Measurements from ENCODE around the gene SETBP1.

Gene SETBP1

GRCh38 chr18:44691148-44691925 is 10.6 kb downstream of the SETBP1 start:
- no peaks in the 10 kb centered on the region for H3K36me3 ChIP-seq (ENCODE audit: insufficient read depth, low read length)
- no peak overlapping the region for H2AFZ ChIP-seq (ENCODE audit: low read length, unreplicated experiment)
- peaks cover 4% of the 10 kb centered on the region for H3K4me1 ChIP-seq (ENCODE audit: control insufficient read depth, insufficient read depth, low read length, unreplicated experiment)
- no peaks in the 10 kb centered on the region for H3K27me3 ChIP-seq (ENCODE audit: insufficient read depth, low read length)
- no peak overlapping the region for H3K27ac ChIP-seq (ENCODE audit: low read depth, low read length)
- H3K4me3 ChIP-seq (ENCODE audit: low read depth, low read length): no peak overlapping the region
- H3K79me2 ChIP-seq (ENCODE audit: control insufficient read depth, insufficient read depth, low read length, unreplicated experiment): no peaks in the 10 kb centered on the region

- no peaks in the 10 kb centered on the region for H3K79me2 ChIP-seq (ENCODE audit: control insufficient read depth, insufficient read depth, low read length, unreplicated experiment)
Measured at GRCh38 chr18:44693030-44693784, 12.5 kb downstream of the SETBP1 start.

GRCh38 chr18:44695503-44695902 is 14.8 kb downstream of the SETBP1 start:
- peaks cover 8% of the 10 kb centered on the region for H3K4me1 ChIP-seq (ENCODE audit: control insufficient read depth, insufficient read depth, low read length, unreplicated experiment)
- H3K27ac ChIP-seq (ENCODE audit: low read depth, low read length): no peak overlapping the region
- H3K36me3 ChIP-seq (ENCODE audit: insufficient read depth, low read length): no peaks in the 10 kb centered on the region
- no peak overlapping the region for H3K4me3 ChIP-seq (ENCODE audit: low read depth, low read length)
- no peak overlapping the region for H2AFZ ChIP-seq (ENCODE audit: low read length, unreplicated experiment)
- H3K79me2 ChIP-seq (ENCODE audit: control insufficient read depth, insufficient read depth, low read length, unreplicated experiment): no peaks in the 10 kb centered on the region
- H3K27me3 ChIP-seq (ENCODE audit: insufficient read depth, low read length): no peaks in the 10 kb centered on the region

More at GRCh38 chr18:44693030-44693784, 12.5 kb downstream of the SETBP1 start:
- Histone ChIP-seq H3K27me3 (ENCODE audit: insufficient read depth, low read length) (no peaks in the 10 kb centered on the region), H3K4me1 (ENCODE audit: control insufficient read depth, insufficient read depth, low read length, unreplicated experiment) (peaks cover 8% of the 10 kb centered on the region), H3K4me3 (ENCODE audit: low read depth, low read length) (no peak overlapping the region), H3K36me3 (ENCODE audit: insufficient read depth, low read length) (no peaks in the 10 kb centered on the region), H2AFZ (ENCODE audit: low read length, unreplicated experiment) (no peak overlapping the region), H3K27ac (ENCODE audit: low read depth, low read length) (no peak overlapping the region)

GRCh38 chr18:44696892-44697291 is 16.2 kb downstream of the SETBP1 start:
- Histone ChIP-seq H2AFZ (ENCODE audit: low read length, unreplicated experiment) (no peak overlapping the region), H3K79me2 (ENCODE audit: control insufficient read depth, insufficient read depth, low read length, unreplicated experiment) (no peaks in the 10 kb centered on the region), H3K27ac (ENCODE audit: low read depth, low read length) (no peak overlapping the region), H3K4me3 (ENCODE audit: low read depth, low read length) (no peak overlapping the region), H3K4me1 (ENCODE audit: control insufficient read depth, insufficient read depth, low read length, unreplicated experiment) (peaks cover 8% of the 10 kb centered on the region), H3K27me3 (ENCODE audit: insufficient read depth, low read length) (no peaks in the 10 kb centered on the region), H3K36me3 (ENCODE audit: insufficient read depth, low read length) (no peaks in the 10 kb centered on the region)

DNA sequence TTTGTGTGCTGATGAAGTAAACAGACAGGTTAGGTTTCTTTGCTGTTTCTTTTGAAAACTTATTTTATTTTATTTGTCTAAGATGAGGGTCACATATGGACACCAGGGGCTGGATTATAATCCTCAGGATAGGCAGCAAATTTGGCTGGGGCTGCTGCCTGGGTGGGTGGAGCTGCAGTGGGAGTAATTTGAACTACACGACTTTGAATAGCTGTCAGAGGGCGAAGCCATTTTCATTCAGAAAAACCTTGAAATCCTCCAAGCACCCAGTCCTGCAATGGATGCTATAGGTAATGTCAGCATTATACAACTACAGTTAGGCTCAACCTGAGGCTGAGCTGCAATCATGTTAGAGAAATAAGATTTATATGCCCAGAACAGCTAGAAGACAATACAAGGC is 16.6 kb downstream of the SETBP1 start:
- Histone ChIP-seq H3K36me3 (ENCODE audit: insufficient read depth, low read length) (no peaks in the 10 kb centered on the region), H3K27me3 (ENCODE audit: insufficient read depth, low read length) (no peaks in the 10 kb centered on the region), H3K27ac (ENCODE audit: low read depth, low read length) (no peak overlapping the region), H3K4me1 (ENCODE audit: control insufficient read depth, insufficient read depth, low read length, unreplicated experiment) (peaks cover 8% of the 10 kb centered on the region), H3K79me2 (ENCODE audit: control insufficient read depth, insufficient read depth, low read length, unreplicated experiment) (no peaks in the 10 kb centered on the region), H2AFZ (ENCODE audit: low read length, unreplicated experiment) (no peak overlapping the region), H3K4me3 (ENCODE audit: low read depth, low read length) (no peak overlapping the region)

GRCh38 chr18:44698518-44698917 is 17.8 kb downstream of the SETBP1 start:
- Histone ChIP-seq H3K4me3 (ENCODE audit: low read depth, low read length) (no peak overlapping the region), H3K27ac (ENCODE audit: low read depth, low read length) (no peak overlapping the region), H3K4me1 (ENCODE audit: control insufficient read depth, insufficient read depth, low read length, unreplicated experiment) (peaks cover 4% of the 10 kb centered on the region), H3K79me2 (ENCODE audit: control insufficient read depth, insufficient read depth, low read length, unreplicated experiment) (no peaks in the 10 kb centered on the region), H3K36me3 (ENCODE audit: insufficient read depth, low read length) (no peaks in the 10 kb centered on the region), H3K27me3 (ENCODE audit: insufficient read depth, low read length) (no peaks in the 10 kb centered on the region), H2AFZ (ENCODE audit: low read length, unreplicated experiment) (no peak overlapping the region)

- Histone ChIP-seq H3K36me3 (ENCODE audit: insufficient read depth, low read length) (no peaks in the 10 kb centered on the region), H2AFZ (ENCODE audit: low read length, unreplicated experiment) (no peak overlapping the region), H3K27ac (ENCODE audit: low read depth, low read length) (no peak overlapping the region), H3K4me1 (ENCODE audit: control insufficient read depth, insufficient read depth, low read length, unreplicated experiment) (peaks cover 4% of the 10 kb centered on the region), H3K27me3 (ENCODE audit: insufficient read depth, low read length) (no peaks in the 10 kb centered on the region), H3K4me3 (ENCODE audit: low read depth, low read length) (no peak overlapping the region), H3K79me2 (ENCODE audit: control insufficient read depth, insufficient read depth, low read length, unreplicated experiment) (no peaks in the 10 kb centered on the region)
Measured at GRCh38 chr18:44699572-44700261, 19.0 kb downstream of the SETBP1 start.

DNA sequence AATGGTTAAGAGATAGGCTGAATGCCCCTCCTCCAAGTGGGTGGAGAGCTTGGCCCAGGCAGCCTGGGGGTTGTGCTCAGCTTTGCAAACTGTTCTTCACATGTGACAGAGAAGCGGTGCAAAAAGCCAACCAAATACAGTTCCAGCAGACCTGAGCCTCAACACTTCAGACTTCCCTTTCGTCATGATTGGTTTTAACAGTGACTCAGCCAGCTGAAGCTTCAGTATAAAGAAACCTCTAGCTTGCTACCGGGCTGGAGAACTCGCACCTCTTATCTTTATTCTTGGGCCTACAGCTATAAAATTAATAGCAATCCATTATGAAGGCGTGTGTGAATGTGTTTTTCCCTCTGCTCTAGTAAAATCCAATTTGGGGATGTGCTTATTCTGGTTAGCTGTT is 20.0 kb downstream of the SETBP1 start:
- H3K27me3 ChIP-seq (ENCODE audit: insufficient read depth, low read length): no peaks in the 10 kb centered on the region
- H3K4me1 ChIP-seq (ENCODE audit: control insufficient read depth, insufficient read depth, low read length, unreplicated experiment): peaks cover 4% of the 10 kb centered on the region
- no peaks in the 10 kb centered on the region for H3K79me2 ChIP-seq (ENCODE audit: control insufficient read depth, insufficient read depth, low read length, unreplicated experiment)

GRCh38 chr18:44701227-44701626 is 20.5 kb downstream of the SETBP1 start:
- Histone ChIP-seq H3K79me2 (ENCODE audit: control insufficient read depth, insufficient read depth, low read length, unreplicated experiment) (no peaks in the 10 kb centered on the region), H2AFZ (ENCODE audit: low read length, unreplicated experiment) (no peak overlapping the region), H3K36me3 (ENCODE audit: insufficient read depth, low read length) (no peaks in the 10 kb centered on the region), H3K4me1 (ENCODE audit: control insufficient read depth, insufficient read depth, low read length, unreplicated experiment) (peaks cover 4% of the 10 kb centered on the region), H3K27me3 (ENCODE audit: insufficient read depth, low read length) (no peaks in the 10 kb centered on the region), H3K27ac (ENCODE audit: low read depth, low read length) (no peak overlapping the region), H3K4me3 (ENCODE audit: low read depth, low read length) (no peak overlapping the region)

More for the DNA sequence above, 20.0 kb downstream of the SETBP1 start:
- H3K27ac ChIP-seq (ENCODE audit: low read depth, low read length): no peak overlapping the region
- no peaks in the 10 kb centered on the region for H3K36me3 ChIP-seq (ENCODE audit: insufficient read depth, low read length)
- H3K4me3 ChIP-seq (ENCODE audit: low read depth, low read length): no peak overlapping the region
- H2AFZ ChIP-seq (ENCODE audit: low read length, unreplicated experiment): no peak overlapping the region

DNA sequence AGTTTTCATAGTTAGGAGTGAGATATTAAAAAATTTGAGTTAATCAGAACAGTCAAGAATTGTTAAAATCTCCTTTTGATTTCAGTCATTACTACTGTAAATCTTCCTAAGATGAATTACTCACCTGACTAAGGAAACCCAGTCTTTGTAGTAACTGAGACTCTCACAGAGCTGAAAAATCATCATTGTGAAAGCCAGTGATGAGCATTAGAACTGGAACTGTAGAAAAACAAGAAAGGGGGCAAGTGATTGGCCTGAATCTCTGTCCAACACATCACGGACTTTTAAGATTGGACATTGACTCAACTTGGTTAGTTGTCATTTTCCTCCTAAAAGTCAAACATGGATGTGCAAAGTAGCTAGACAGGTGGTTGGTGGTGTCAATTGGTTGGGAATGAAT is 21.9 kb downstream of the SETBP1 start:
- H3K4me3 ChIP-seq (ENCODE audit: low read depth, low read length): no peak overlapping the region
- no peaks in the 10 kb centered on the region for H3K27me3 ChIP-seq (ENCODE audit: insufficient read depth, low read length)
- H2AFZ ChIP-seq (ENCODE audit: low read length, unreplicated experiment): no peak overlapping the region
- H3K4me1 ChIP-seq (ENCODE audit: control insufficient read depth, insufficient read depth, low read length, unreplicated experiment): no peaks in the 10 kb centered on the region
- H3K27ac ChIP-seq (ENCODE audit: low read depth, low read length): no peak overlapping the region
- H3K36me3 ChIP-seq (ENCODE audit: insufficient read depth, low read length): no peaks in the 10 kb centered on the region
- no peaks in the 10 kb centered on the region for H3K79me2 ChIP-seq (ENCODE audit: control insufficient read depth, insufficient read depth, low read length, unreplicated experiment)

All from ACC112 (cell line).